Measurements from ENCODE around the gene ASB18. TPM values are rescaled to one million over a fixed set of nuclear protein-coding genes. Genes with fewer than 3 reads are reported as not detected.
A peak's percentile ranks its signal among the peaks of the same experiment; 100 is the strongest.

The ASB18 gene
- total RNA-seq, 1 donor from 2014 or later = not detected

- peak; percentile 27 for DNase-seq (ENCODE audit: extremely low spot score, unreplicated experiment)
- Mint-ChIP-seq H3K27ac (no peak overlapping the region), H3K27me3 (peaks cover 58% of the 10 kb centered on the region), H3K9me3 (no peaks in the 10 kb centered on the region), H3K4me3 (no peak overlapping the region), H3K4me1 (ENCODE audit: unreplicated experiment) (peaks cover 7% of the 10 kb centered on the region), H3K36me3 (no peaks in the 10 kb centered on the region)
- TF ChIP-seq CTCF (conservative IDR thresholded peaks at IDR 0.05) = no peak
These were observed 22.8 kb downstream of the ASB18 start for GRCh38 chr2:236241181-236242056.

- H3K9me3 Mint-ChIP-seq = no peaks in the 10 kb centered on the region
- H3K27me3 Mint-ChIP-seq = peaks cover 64% of the 10 kb centered on the region
- H3K4me1 Mint-ChIP-seq (ENCODE audit: unreplicated experiment) = peaks cover 13% of the 10 kb centered on the region
- peak; percentile 56 for DNase-seq (ENCODE audit: extremely low spot score, unreplicated experiment)
- no peaks in the 10 kb centered on the region for H3K36me3 Mint-ChIP-seq
- TF ChIP-seq CTCF (conservative IDR thresholded peaks at IDR 0.05) = no peak
- H3K4me3 Mint-ChIP-seq = no peak overlapping the region
- no peak overlapping the region for H3K27ac Mint-ChIP-seq
These were observed 23.8 kb downstream of the ASB18 start for GRCh38 chr2:236240228-236240990.

GRCh38 chr2:236239276-236240065 is 24.7 kb downstream of the ASB18 start:
- TF ChIP-seq CTCF (conservative IDR thresholded peaks at IDR 0.05) = no peak
- peaks cover 13% of the 10 kb centered on the region for H3K4me1 Mint-ChIP-seq (ENCODE audit: unreplicated experiment)
- no peaks in the 10 kb centered on the region for H3K9me3 Mint-ChIP-seq
- H3K27me3 Mint-ChIP-seq = peaks cover 67% of the 10 kb centered on the region
- H3K36me3 Mint-ChIP-seq = no peaks in the 10 kb centered on the region
- H3K27ac Mint-ChIP-seq = no peak overlapping the region
- peak; percentile 40 for DNase-seq (ENCODE audit: extremely low spot score, unreplicated experiment)
- H3K4me3 Mint-ChIP-seq = peak overlapping the region; percentile 34

GRCh38 chr2:236238751-236239150 is 25.5 kb downstream of the ASB18 start:
- Mint-ChIP-seq H3K4me1 (ENCODE audit: unreplicated experiment) (peaks cover 13% of the 10 kb centered on the region), H3K4me3 (peak overlapping the region; percentile 33), H3K27me3 (peaks cover 73% of the 10 kb centered on the region), H3K9me3 (no peaks in the 10 kb centered on the region), H3K36me3 (no peaks in the 10 kb centered on the region), H3K27ac (no peak overlapping the region)
- DNase-seq (ENCODE audit: extremely low spot score, unreplicated experiment) = peak; percentile 65
- TF ChIP-seq CTCF (conservative IDR thresholded peaks at IDR 0.05) = no peak

GRCh38 chr2:236237468-236238190 is 26.6 kb downstream of the ASB18 start:
- DNase-seq (ENCODE audit: extremely low spot score, unreplicated experiment) = no peak
- Mint-ChIP-seq H3K36me3 (no peaks in the 10 kb centered on the region), H3K27me3 (peaks cover 77% of the 10 kb centered on the region), H3K4me1 (ENCODE audit: unreplicated experiment) (peaks cover 13% of the 10 kb centered on the region), H3K27ac (no peak overlapping the region), H3K4me3 (peak overlapping the region; percentile 33), H3K9me3 (no peaks in the 10 kb centered on the region)
- no peak for TF ChIP-seq CTCF (conservative IDR thresholded peaks at IDR 0.05)
